ENCODE measurements around the gene ALDH1L1. TPM values are rescaled to one million over a fixed set of nuclear protein-coding genes. Genes with fewer than 3 reads are reported as not detected.

The ALDH1L1 gene
- total RNA-seq, 1 donor from 2014 or later = 1.0 TPM

- Mint-ChIP-seq H3K27ac (peak overlapping the region; percentile 95), H3K4me3 (peak overlapping the region; percentile 79), H3K4me1 (peaks cover 18% of the 10 kb centered on the region), H3K27me3 (ENCODE audit: low read depth) (peaks cover 5% of the 10 kb centered on the region), H3K9me3 (no peaks in the 10 kb centered on the region), H3K36me3 (no peaks in the 10 kb centered on the region)
- DNase-seq (ENCODE audit: low spot score in 2 of 2, unreplicated experiment in 2 of 2) = no peak
- TF ChIP-seq CTCF (IDR thresholded peaks at IDR 0.05; ENCODE audit: unreplicated experiment) = no peak
Measured at GRCh38 chr3:126212250-126212619, 31.8 kb upstream of the ALDH1L1 start.

- Mint-ChIP-seq H3K4me3 (peak overlapping the region; percentile 54), H3K27me3 (ENCODE audit: low read depth) (peaks cover 5% of the 10 kb centered on the region), H3K4me1 (peaks cover 16% of the 10 kb centered on the region), H3K27ac (peak overlapping the region; percentile 60), H3K36me3 (no peaks in the 10 kb centered on the region), H3K9me3 (no peaks in the 10 kb centered on the region)
- no peak for TF ChIP-seq CTCF (IDR thresholded peaks at IDR 0.05; ENCODE audit: unreplicated experiment)
- no peak for DNase-seq (ENCODE audit: low spot score in 2 of 2, unreplicated experiment in 2 of 2)
Measured at GRCh38 chr3:126211569-126211968, 31.2 kb upstream of the ALDH1L1 start.

- H3K27ac Mint-ChIP-seq = no peak overlapping the region
- peaks cover 12% of the 10 kb centered on the region for H3K4me1 Mint-ChIP-seq
- H3K9me3 Mint-ChIP-seq = no peaks in the 10 kb centered on the region
- H3K4me3 Mint-ChIP-seq = no peak overlapping the region
- TF ChIP-seq CTCF (IDR thresholded peaks at IDR 0.05; ENCODE audit: unreplicated experiment) = no peak
- H3K36me3 Mint-ChIP-seq = no peaks in the 10 kb centered on the region
- no peak for DNase-seq (ENCODE audit: low spot score in 2 of 2, unreplicated experiment in 2 of 2)
- H3K27me3 Mint-ChIP-seq (ENCODE audit: low read depth) = peaks cover 8% of the 10 kb centered on the region
Measured at GRCh38 chr3:126210606-126211005, 30.2 kb upstream of the ALDH1L1 start.

GRCh38 chr3:126209741-126210140, 29.4 kb upstream of the ALDH1L1 start:
- Mint-ChIP-seq H3K27ac (no peak overlapping the region), H3K4me1 (peaks cover 12% of the 10 kb centered on the region), H3K9me3 (no peaks in the 10 kb centered on the region), H3K27me3 (ENCODE audit: low read depth) (peaks cover 11% of the 10 kb centered on the region), H3K36me3 (no peaks in the 10 kb centered on the region), H3K4me3 (no peak overlapping the region)
- no peak for DNase-seq (ENCODE audit: low spot score in 2 of 2, unreplicated experiment in 2 of 2)
- TF ChIP-seq CTCF (IDR thresholded peaks at IDR 0.05; ENCODE audit: unreplicated experiment) = no peak

- no peak overlapping the region for H3K4me3 Mint-ChIP-seq
- no peak for DNase-seq (ENCODE audit: low spot score in 2 of 2, unreplicated experiment in 2 of 2)
- H3K4me1 Mint-ChIP-seq = peaks cover 11% of the 10 kb centered on the region
Measured at GRCh38 chr3:126208606-126209256, 28.3 kb upstream of the ALDH1L1 start.

More at GRCh38 chr3:126208606-126209256, 28.3 kb upstream of the ALDH1L1 start:
- Mint-ChIP-seq H3K27me3 (ENCODE audit: low read depth) (peaks cover 11% of the 10 kb centered on the region), H3K36me3 (no peaks in the 10 kb centered on the region), H3K27ac (no peak overlapping the region), H3K9me3 (peaks cover 4% of the 10 kb centered on the region)
- TF ChIP-seq CTCF (IDR thresholded peaks at IDR 0.05; ENCODE audit: unreplicated experiment) = no peak
